HUDEP-2 (cell line): ENCODE measurements around the gene PRPF31.

Experiments
- DNase-seq, 76 experiments: peaks; one replicate each; lab custom pipeline; 2025; ENCODE audit not compliant: unreplicated experiment in 76 of 76; lab: John Stamatoyannopoulos, UW

The PRPF31 gene

GRCh38 chr19:54180691-54181091 is 65.1 kb downstream of the PRPF31 start:
- no peak for DNase-seq
